ENCODE measurements around the gene PGS1.

PGS1 gene

GRCh38 chr17:78349891-78350642 is 28.4 kb upstream of the PGS1 start:
- Histone ChIP-seq H3K27ac (ENCODE audit: low read depth, low read length) (peak overlapping the region; percentile 37), H3K4me1 (ENCODE audit: insufficient read depth, low read length) (peaks cover 38% of the 10 kb centered on the region), H3K36me3 (ENCODE audit: insufficient read depth, low read length) (no peaks in the 10 kb centered on the region), H3K9me3 (ENCODE audit: low read length) (no peaks in the 10 kb centered on the region), H3K4me3 (ENCODE audit: low read depth in 1 of 2, low read length in 2 of 2) (no peak overlapping the region), H3K27me3 (ENCODE audit: control insufficient read depth in 1 of 2, insufficient read depth in 2 of 2, low read length in 2 of 2) (no peaks in the 10 kb centered on the region), H3K9ac (ENCODE audit: low read length) (no peak overlapping the region)

GRCh38 chr17:78351449-78352006 is 26.9 kb upstream of the PGS1 start:
- H3K27me3 ChIP-seq (ENCODE audit: control insufficient read depth in 1 of 2, insufficient read depth in 2 of 2, low read length in 2 of 2): no peaks in the 10 kb centered on the region
- H3K27ac ChIP-seq (ENCODE audit: low read depth, low read length): peak overlapping the region; percentile 99
- peak overlapping the region; percentile 56 for H3K9ac ChIP-seq (ENCODE audit: low read length)
- H3K36me3 ChIP-seq (ENCODE audit: insufficient read depth, low read length): no peaks in the 10 kb centered on the region
- no peaks in the 10 kb centered on the region for H3K9me3 ChIP-seq (ENCODE audit: low read length)
- H3K4me3 ChIP-seq (ENCODE audit: low read depth in 1 of 2, low read length in 2 of 2): peak overlapping the region in 1 of 2 donors; percentile 55
- peaks cover 46% of the 10 kb centered on the region for H3K4me1 ChIP-seq (ENCODE audit: insufficient read depth, low read length)

GRCh38 chr17:78353834-78354233 is 24.6 kb upstream of the PGS1 start:
- Histone ChIP-seq H3K9ac (ENCODE audit: low read length) (peak overlapping the region; percentile 63), H3K4me1 (ENCODE audit: insufficient read depth, low read length) (peaks cover 60% of the 10 kb centered on the region)

GRCh38 chr17:78355045-78355641 is 23.3 kb upstream of the PGS1 start:
- Histone ChIP-seq H3K4me1 (ENCODE audit: insufficient read depth, low read length) (peaks cover 59% of the 10 kb centered on the region), H3K27ac (ENCODE audit: low read depth, low read length) (peak overlapping the region; percentile 61), H3K9me3 (ENCODE audit: low read length) (no peaks in the 10 kb centered on the region), H3K9ac (ENCODE audit: low read length) (no peak overlapping the region), H3K4me3 (ENCODE audit: low read depth in 1 of 2, low read length in 2 of 2) (no peak overlapping the region), H3K27me3 (ENCODE audit: control insufficient read depth in 1 of 2, insufficient read depth in 2 of 2, low read length in 2 of 2) (no peaks in the 10 kb centered on the region), H3K36me3 (ENCODE audit: insufficient read depth, low read length) (peaks cover 15% of the 10 kb centered on the region)

More at GRCh38 chr17:78353834-78354233, 24.6 kb upstream of the PGS1 start:
- H3K4me3 ChIP-seq (ENCODE audit: low read depth in 1 of 2, low read length in 2 of 2): peak overlapping the region in 1 of 2 donors; percentile 50
- H3K27me3 ChIP-seq (ENCODE audit: control insufficient read depth in 1 of 2, insufficient read depth in 2 of 2, low read length in 2 of 2): no peaks in the 10 kb centered on the region
- H3K9me3 ChIP-seq (ENCODE audit: low read length): no peaks in the 10 kb centered on the region
- H3K27ac ChIP-seq (ENCODE audit: low read depth, low read length): peak overlapping the region; percentile 93
- peaks cover 15% of the 10 kb centered on the region for H3K36me3 ChIP-seq (ENCODE audit: insufficient read depth, low read length)

- peaks cover 53% of the 10 kb centered on the region for H3K4me1 ChIP-seq (ENCODE audit: insufficient read depth, low read length)
- H3K36me3 ChIP-seq (ENCODE audit: insufficient read depth, low read length): peaks cover 15% of the 10 kb centered on the region
- no peak overlapping the region for H3K9ac ChIP-seq (ENCODE audit: low read length)
- H3K9me3 ChIP-seq (ENCODE audit: low read length): no peaks in the 10 kb centered on the region
- H3K27me3 ChIP-seq (ENCODE audit: control insufficient read depth in 1 of 2, insufficient read depth in 2 of 2, low read length in 2 of 2): no peaks in the 10 kb centered on the region
- peak overlapping the region; percentile 61 for H3K27ac ChIP-seq (ENCODE audit: low read depth, low read length)
- peak overlapping the region in 1 of 2 donors; percentile 1 for H3K4me3 ChIP-seq (ENCODE audit: low read depth in 1 of 2, low read length in 2 of 2)
These were observed 22.7 kb upstream of the PGS1 start for GRCh38 chr17:78355701-78356100.

- Histone ChIP-seq H3K9me3 (ENCODE audit: low read length) (no peaks in the 10 kb centered on the region), H3K36me3 (ENCODE audit: insufficient read depth, low read length) (peaks cover 15% of the 10 kb centered on the region), H3K9ac (ENCODE audit: low read length) (no peak overlapping the region), H3K4me1 (ENCODE audit: insufficient read depth, low read length) (peaks cover 48% of the 10 kb centered on the region), H3K4me3 (ENCODE audit: low read depth in 1 of 2, low read length in 2 of 2) (peak overlapping the region in 1 of 2 donors; percentile 1), H3K27ac (ENCODE audit: low read depth, low read length) (peak overlapping the region; percentile 61), H3K27me3 (ENCODE audit: control insufficient read depth in 1 of 2, insufficient read depth in 2 of 2, low read length in 2 of 2) (no peaks in the 10 kb centered on the region)
These were observed 22.2 kb upstream of the PGS1 start for GRCh38 chr17:78356101-78356713.

- Histone ChIP-seq H3K36me3 (ENCODE audit: insufficient read depth, low read length) (peaks cover 15% of the 10 kb centered on the region), H3K9ac (ENCODE audit: low read length) (peak overlapping the region; percentile 30), H3K27me3 (ENCODE audit: control insufficient read depth in 1 of 2, insufficient read depth in 2 of 2, low read length in 2 of 2) (no peaks in the 10 kb centered on the region), H3K4me3 (ENCODE audit: low read depth in 1 of 2, low read length in 2 of 2) (peak overlapping the region; percentile 73 to 86), H3K9me3 (ENCODE audit: low read length) (no peaks in the 10 kb centered on the region), H3K4me1 (ENCODE audit: insufficient read depth, low read length) (peaks cover 39% of the 10 kb centered on the region), H3K27ac (ENCODE audit: low read depth, low read length) (peak overlapping the region; percentile 70)
These were observed 21.3 kb upstream of the PGS1 start for GRCh38 chr17:78357177-78357586.

- Histone ChIP-seq H3K9ac (ENCODE audit: low read length) (peak overlapping the region; percentile 30), H3K36me3 (ENCODE audit: insufficient read depth, low read length) (peaks cover 15% of the 10 kb centered on the region), H3K27me3 (ENCODE audit: control insufficient read depth in 1 of 2, insufficient read depth in 2 of 2, low read length in 2 of 2) (no peaks in the 10 kb centered on the region), H3K9me3 (ENCODE audit: low read length) (no peaks in the 10 kb centered on the region), H3K4me3 (ENCODE audit: low read depth in 1 of 2, low read length in 2 of 2) (peak overlapping the region; percentile 73 to 86), H3K4me1 (ENCODE audit: insufficient read depth, low read length) (peaks cover 34% of the 10 kb centered on the region), H3K27ac (ENCODE audit: low read depth, low read length) (peak overlapping the region; percentile 87)
These were observed 20.5 kb upstream of the PGS1 start for GRCh38 chr17:78357672-78358537.

GRCh38 chr17:78358538-78359320 is 19.7 kb upstream of the PGS1 start:
- peaks cover 28% of the 10 kb centered on the region for H3K4me1 ChIP-seq (ENCODE audit: insufficient read depth, low read length)
- H3K27me3 ChIP-seq (ENCODE audit: control insufficient read depth in 1 of 2, insufficient read depth in 2 of 2, low read length in 2 of 2): no peaks in the 10 kb centered on the region
- no peaks in the 10 kb centered on the region for H3K9me3 ChIP-seq (ENCODE audit: low read length)
- H3K9ac ChIP-seq (ENCODE audit: low read length): peak overlapping the region; percentile 30
- peak overlapping the region; percentile 87 for H3K27ac ChIP-seq (ENCODE audit: low read depth, low read length)
- H3K36me3 ChIP-seq (ENCODE audit: insufficient read depth, low read length): peaks cover 15% of the 10 kb centered on the region
- peak overlapping the region; percentile 73 to 86 for H3K4me3 ChIP-seq (ENCODE audit: low read depth in 1 of 2, low read length in 2 of 2)

- H3K4me3 ChIP-seq (ENCODE audit: low read depth in 1 of 2, low read length in 2 of 2): peak overlapping the region; percentile 73 to 86
- H3K27ac ChIP-seq (ENCODE audit: low read depth, low read length): peak overlapping the region; percentile 87
- H3K9me3 ChIP-seq (ENCODE audit: low read length): no peaks in the 10 kb centered on the region
- H3K36me3 ChIP-seq (ENCODE audit: insufficient read depth, low read length): peaks cover 15% of the 10 kb centered on the region
- peak overlapping the region; percentile 53 for H3K9ac ChIP-seq (ENCODE audit: low read length)
- H3K27me3 ChIP-seq (ENCODE audit: control insufficient read depth in 1 of 2, insufficient read depth in 2 of 2, low read length in 2 of 2): no peaks in the 10 kb centered on the region
- peaks cover 22% of the 10 kb centered on the region for H3K4me1 ChIP-seq (ENCODE audit: insufficient read depth, low read length)
These were observed 19.0 kb upstream of the PGS1 start for GRCh38 chr17:78359321-78359996.
